SK-N-SH treated with all-trans-retinoic acid at 6 μM for 48 hours (cell line): ENCODE data around the gene CELA3A.
"Not testable (repeated sequence)": the region's sequence is repeated elsewhere in the genome, so short reads cannot be mapped to it uniquely, and the experiment has no call there.

Source experiments
- CREB5 ChIP-seq: fragments of 250-450 bp; sonication (Bioruptor Pico); IDR thresholded peaks from 2 replicates; pipeline ENCODE4 v1.5.1; 2020; ENCODE audit warnings: low read depth, mild to moderate bottlenecking, moderate library complexity
- ESRRG ChIP-seq: fragments of 250-450 bp; sonication (Bioruptor Pico); IDR thresholded peaks from 2 replicates; pipeline ENCODE4 v1.6.1; 2021; ENCODE audit warnings: mild to moderate bottlenecking
- OSR1 ChIP-seq: fragments of 250-450 bp; sonication (Bioruptor Pico); IDR thresholded peaks from 2 replicates; pipeline ENCODE4 v1.8.0; 2022; ENCODE audit warnings: moderate library complexity, mild to moderate bottlenecking, inconsistent platforms
- PATZ1 ChIP-seq: fragments of 250-450 bp; sonication (Bioruptor Pico); IDR thresholded peaks from 2 replicates; pipeline ENCODE4 v1.8.0; 2020; ENCODE audit warnings: mild to moderate bottlenecking, moderate library complexity, borderline replicate concordance
- POU6F1 ChIP-seq: fragments of 250-450 bp; sonication (Bioruptor Pico); IDR thresholded peaks from 2 replicates; pipeline ENCODE4 v1.8.0; 2021; ENCODE audit warnings: low read depth, mild to moderate bottlenecking, moderate library complexity, borderline replicate concordance
- TCF4 ChIP-seq: fragments of 250-450 bp; sonication (Bioruptor Pico); IDR thresholded peaks from 2 replicates; pipeline ENCODE4 v1.8.0; 2021; ENCODE audit warnings: mild to moderate bottlenecking, moderate library complexity, borderline replicate concordance
- TSHZ2 ChIP-seq: fragments of 250-450 bp; sonication (Bioruptor Pico); IDR thresholded peaks from 2 replicates; pipeline ENCODE4 v1.5.0; 2020; ENCODE audit warnings: mild to moderate bottlenecking, moderate library complexity
- ZFP3 ChIP-seq: fragments of 250-450 bp; sonication (Bioruptor Pico); IDR thresholded peaks from 2 replicates; pipeline ENCODE4 v1.5.0; 2020; ENCODE audit warnings: mild to moderate bottlenecking, moderate library complexity
- ZFP30 ChIP-seq: fragments of 450-650 bp; formaldehyde crosslinking; IDR thresholded peaks from 2 replicates; pipeline ENCODE4 v1.5.0; 2022; ENCODE audit warnings: mild to moderate bottlenecking, moderate library complexity
- ZNF565 ChIP-seq: fragments of 450-650 bp; formaldehyde crosslinking; conservative IDR thresholded peaks from 2 replicates; pipeline ENCODE4 v1.5.0; 2020; ENCODE audit warnings: low read depth, mild to moderate bottlenecking, moderate library complexity

- not testable (repeated sequence) for TF ChIP-seq CREB5 (CRISPR knock-in tag); ZNF565 (CRISPR knock-in tag); POU6F1 (CRISPR knock-in tag); TCF4 (CRISPR knock-in tag); PATZ1; TSHZ2 (CRISPR knock-in tag); ZFP3 (CRISPR knock-in tag); ESRRG; ZFP30 (CRISPR knock-in tag); OSR1 (CRISPR knock-in tag)
Observed at GRCh38 chr1:21997891-21998623, 3.4 kb upstream of the CELA3A start.
